Activated T-helper 2 cell treated with anti-CD3 and anti-CD28 coated beads, Interferon-gamma antibody, Interleukin-2, Interleukin-4, amounts not matched to agents 10 μg/mL and 5 μg/mL and 100 μg/mL, durations not matched to agents 14 hours and 24 hours and 36 hours (primary cell): ENCODE data around the gene CYP46A1. TPM values are rescaled to one million over a fixed set of nuclear protein-coding genes. Genes with fewer than 3 reads are reported as not detected.

Source experiments
- DNase-seq: peaks from one replicate; pipeline ENCODE4 v3.0.0; 2021; ENCODE audit warnings: low spot score
- H3K27ac Mint-ChIP-seq: one replicate; pipeline ENCODE4 v1.8.0; 2021; ENCODE audit warnings: mixed read lengths
- H3K27me3 Mint-ChIP-seq: one replicate; pipeline ENCODE4 v1.8.0; 2021; ENCODE audit warnings: low read depth, mixed read lengths
- H3K36me3 Mint-ChIP-seq: one replicate; pipeline ENCODE4 v1.8.0; 2021; ENCODE audit warnings: low read depth, mixed read lengths
- H3K4me1 Mint-ChIP-seq: one replicate; pipeline ENCODE4 v1.8.0; 2021; ENCODE audit warnings: low read depth, mixed read lengths
- H3K4me3 Mint-ChIP-seq: one replicate; pipeline ENCODE4 v1.8.0; 2021; ENCODE audit warnings: low read depth, mild to moderate bottlenecking, moderate library complexity, mixed read lengths
- H3K9me3 Mint-ChIP-seq: one replicate; pipeline ENCODE4 v1.8.0; 2021; ENCODE audit warnings: mixed read lengths
- intact Hi-C: fragments of 100-400 bp; cut with micrococcal nuclease; formaldehyde crosslinking; loops from one replicate; pipeline ENCODE4 v1.15.1; 2023
- total RNA-seq: library from RNA; stranded (reverse); gene quantifications from 2 replicates; pipeline ENCODE4 v1.2.3, GENCODE V29; 2022

The CYP46A1 gene
- total RNA-seq, 1 donor from 2014 or later: not detected

DNA sequence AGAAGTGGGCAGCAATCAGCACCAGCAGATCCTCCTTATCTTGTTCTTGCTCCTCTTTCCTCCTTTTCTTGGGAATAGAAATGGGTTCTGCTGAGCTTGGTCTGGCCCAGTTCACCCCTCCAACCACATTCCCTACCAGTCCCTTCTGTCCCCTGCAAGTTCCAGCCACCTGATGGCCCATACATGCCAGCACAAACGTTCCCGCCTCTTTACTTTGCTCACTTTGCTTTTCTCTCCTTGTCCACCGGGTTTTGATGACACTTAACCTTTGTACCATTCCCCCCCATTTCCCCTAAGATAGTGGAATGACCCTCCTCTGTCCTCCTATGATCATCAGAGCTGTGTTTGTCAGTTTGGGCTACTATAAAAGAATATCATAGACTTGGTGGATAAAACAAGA lies 85.7 kb downstream of the CYP46A1 start:
- no peak overlapping the region for H3K4me3 Mint-ChIP-seq
- H3K36me3 Mint-ChIP-seq: no peaks in the 10 kb centered on the region
- H3K4me1 Mint-ChIP-seq: peaks cover 4% of the 10 kb centered on the region
- intact Hi-C loops: no loop called here
- no peak for DNase-seq
- no peak overlapping the region for H3K27ac Mint-ChIP-seq
- H3K27me3 Mint-ChIP-seq: no peaks in the 10 kb centered on the region
- H3K9me3 Mint-ChIP-seq: no peaks in the 10 kb centered on the region

DNA sequence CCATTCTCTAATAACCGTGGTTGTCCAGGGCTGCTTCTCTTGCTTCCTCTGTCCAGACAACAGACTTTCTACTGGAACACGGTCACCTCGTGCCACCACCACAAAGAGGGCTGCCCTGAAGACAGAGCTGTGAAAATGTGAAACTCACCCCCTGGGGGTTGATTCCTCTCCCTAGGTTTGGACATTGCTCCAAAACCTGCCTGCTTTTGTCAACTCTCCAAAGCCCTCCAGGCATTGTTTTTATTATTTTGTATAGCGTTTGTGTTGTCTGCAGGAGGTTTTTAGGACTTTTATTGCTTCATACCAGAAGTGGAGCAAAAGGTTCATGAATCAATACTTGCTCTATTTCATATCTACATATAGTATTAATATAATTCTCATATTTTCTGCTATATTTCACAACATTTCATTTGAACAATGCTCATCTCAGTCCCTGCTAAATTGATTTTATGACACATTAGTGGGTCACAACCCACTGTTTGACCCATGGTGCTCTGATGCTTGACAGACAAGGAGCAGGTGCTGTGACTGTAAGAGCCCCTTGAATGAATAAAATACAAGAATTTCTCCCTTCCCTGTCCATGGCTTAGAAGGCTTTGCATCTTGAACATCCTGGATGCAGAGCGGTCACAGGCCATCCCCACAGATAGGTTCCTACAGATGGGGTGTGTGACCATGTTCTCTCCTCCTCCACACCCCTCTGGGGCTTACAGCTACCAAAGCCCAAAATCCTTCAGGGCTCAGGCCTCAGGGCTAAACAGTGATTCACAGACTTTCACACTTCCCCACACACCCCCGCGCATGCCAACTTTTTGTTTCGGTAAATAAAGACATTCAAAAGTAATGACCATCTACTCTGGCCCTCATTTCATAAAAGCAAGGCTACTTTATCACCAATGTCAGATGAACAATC lies 88.5 kb downstream of the CYP46A1 start:
- H3K27ac Mint-ChIP-seq: no peak overlapping the region
- intact Hi-C loops: no loop called here
- no peaks in the 10 kb centered on the region for H3K27me3 Mint-ChIP-seq
- no peaks in the 10 kb centered on the region for H3K9me3 Mint-ChIP-seq
- no peak for DNase-seq
- H3K4me3 Mint-ChIP-seq: no peak overlapping the region
- no peaks in the 10 kb centered on the region for H3K36me3 Mint-ChIP-seq
- H3K4me1 Mint-ChIP-seq: peaks cover 4% of the 10 kb centered on the region

- Mint-ChIP-seq H3K27me3 (peaks cover 5% of the 10 kb centered on the region), H3K4me1 (peaks cover 4% of the 10 kb centered on the region), H3K9me3 (no peaks in the 10 kb centered on the region), H3K36me3 (no peaks in the 10 kb centered on the region), H3K27ac (no peak overlapping the region), H3K4me3 (no peak overlapping the region)
- intact Hi-C loops: no loop called here
- DNase-seq: no peak
These were observed 89.7 kb downstream of the CYP46A1 start for GRCh38 chr14:99773521-99774497.

DNA sequence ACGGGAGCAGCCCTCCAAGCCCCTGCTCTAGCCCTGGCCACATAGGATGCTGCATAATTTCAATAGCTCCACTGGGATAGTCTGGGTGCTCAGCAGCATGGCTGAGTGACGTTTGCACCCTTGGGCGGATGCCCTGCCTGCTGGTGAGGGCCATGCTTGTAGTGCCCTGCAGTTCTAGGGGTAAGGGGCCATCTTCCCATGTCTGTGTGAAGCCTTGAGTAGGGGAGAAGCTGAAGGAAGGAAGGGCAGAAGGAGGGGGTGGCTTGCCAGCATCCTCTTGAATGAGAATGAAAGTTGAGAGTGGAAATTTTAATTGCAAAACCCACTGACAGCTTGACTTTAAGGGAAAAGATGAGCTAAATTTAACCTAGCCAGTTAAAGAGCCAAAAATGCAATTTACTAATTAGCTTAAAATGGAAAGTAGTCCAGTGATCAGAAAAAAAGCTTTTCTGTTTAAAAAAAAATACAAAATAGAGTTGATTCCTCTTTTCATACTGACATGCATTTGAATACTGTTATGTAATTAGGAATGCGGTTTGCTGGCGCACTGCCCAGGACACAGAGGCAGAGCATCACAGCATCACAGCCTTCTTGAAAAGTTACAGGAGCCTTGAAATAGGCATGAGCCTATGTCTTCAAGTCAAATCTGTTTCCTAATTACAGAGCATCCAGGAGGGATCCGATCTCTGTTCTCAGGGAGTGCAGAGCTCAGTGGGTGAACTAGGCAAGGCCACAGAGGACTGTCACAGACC lies 90.6 kb downstream of the CYP46A1 start:
- intact Hi-C loops: no loop called here
- H3K4me1 Mint-ChIP-seq: peaks cover 4% of the 10 kb centered on the region
- H3K4me3 Mint-ChIP-seq: no peak overlapping the region
- peaks cover 12% of the 10 kb centered on the region for H3K27me3 Mint-ChIP-seq
- no peak overlapping the region for H3K27ac Mint-ChIP-seq
- H3K36me3 Mint-ChIP-seq: no peaks in the 10 kb centered on the region
- no peaks in the 10 kb centered on the region for H3K9me3 Mint-ChIP-seq
- DNase-seq: no peak

- DNase-seq: no peak
- intact Hi-C loops: no loop called here
- no peak overlapping the region for H3K27ac Mint-ChIP-seq
- H3K4me3 Mint-ChIP-seq: no peak overlapping the region
- no peaks in the 10 kb centered on the region for H3K9me3 Mint-ChIP-seq
- H3K27me3 Mint-ChIP-seq: peaks cover 12% of the 10 kb centered on the region
- H3K4me1 Mint-ChIP-seq: peaks cover 4% of the 10 kb centered on the region
- H3K36me3 Mint-ChIP-seq: no peaks in the 10 kb centered on the region
These were observed 91.3 kb downstream of the CYP46A1 start for GRCh38 chr14:99775351-99775750.

Other genes with a start within 250 kb of the CYP46A1 start
- gene SETD3, start 203.4 kb upstream of the CYP46A1 start, total RNA-seq: 52.9 and 53.7 TPM in 2 replicates
- gene CCNK, start 202.9 kb upstream of the CYP46A1 start, total RNA-seq: 77.8 and 80.4 TPM in 2 replicates
- gene CCDC85C, start 80.1 kb upstream of the CYP46A1 start, total RNA-seq: 7.1 and 7.3 TPM in 2 replicates
- not detected in 2 replicates for gene HHIPL1, start 39.2 kb upstream of the CYP46A1 start, total RNA-seq
- 0.68 and 0.87 TPM in 2 replicates for gene EML1, start 109.1 kb downstream of the CYP46A1 start, total RNA-seq